ENCODE data around the gene TEDC1. TPM values are rescaled to one million over a fixed set of nuclear protein-coding genes. Genes with fewer than 3 reads are reported as not detected.

Gene TEDC1
- total and polyA plus RNA-seq, 2 donors from 2014 or later, result 6.9 to 13.2 TPM

DNA sequence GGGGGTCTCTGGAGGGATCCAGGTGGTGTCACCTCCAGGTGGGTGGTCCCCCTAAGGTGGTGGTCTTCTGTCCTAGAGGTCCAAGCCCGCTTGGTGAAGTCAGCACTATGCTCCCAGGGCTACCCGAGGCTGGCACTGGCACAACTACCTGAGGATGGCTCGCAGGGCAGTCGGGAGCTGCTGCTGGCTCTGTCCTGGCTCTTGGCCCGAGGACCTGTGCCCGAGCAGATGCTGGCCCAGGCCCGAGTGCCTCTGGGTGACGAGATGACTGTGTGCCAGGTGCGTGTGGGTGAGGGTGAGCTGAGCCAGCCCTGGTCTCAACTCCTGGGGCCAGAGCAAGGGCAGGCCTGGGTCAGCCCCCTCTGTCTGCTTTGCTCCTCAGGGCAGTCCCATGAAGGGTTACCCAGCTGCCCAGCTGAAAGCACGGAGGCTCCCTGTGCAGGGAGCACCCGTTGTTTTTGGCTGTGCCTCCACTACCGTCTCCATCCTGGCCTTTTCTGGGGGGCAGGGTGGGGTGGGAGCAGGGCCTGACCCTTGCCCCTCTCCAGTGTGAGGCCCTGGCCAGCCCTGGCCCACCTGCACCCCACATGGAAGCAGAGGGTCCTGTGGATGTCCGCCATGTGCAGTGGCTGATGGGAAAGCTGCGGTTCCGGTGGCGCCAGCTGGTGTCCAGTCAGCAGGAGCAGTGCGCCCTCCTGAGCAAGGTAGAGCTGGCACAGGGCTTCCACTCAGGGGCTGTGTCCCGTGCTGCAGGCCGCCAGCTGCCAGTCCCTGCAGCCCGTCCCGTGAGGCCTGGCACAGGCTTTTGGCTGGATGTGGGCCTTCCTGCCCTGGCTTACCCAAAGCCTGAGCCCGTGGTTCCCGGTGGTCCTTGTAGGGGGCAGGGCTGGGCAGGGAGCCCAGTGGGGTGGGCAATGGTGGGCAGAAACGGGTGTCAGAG, 1.3 kb downstream of the TEDC1 start:
- intact Hi-C loops (cut with DNase I), result no loop called here
- Histone ChIP-seq H3K9ac (ENCODE audit: low read length in 3 of 3) (no peak overlapping the region), H3K4me3 (ENCODE audit: low read length in 3 of 3) (peak overlapping the region in 1 of 3 donors; percentile 55), H3K4me1 (ENCODE audit: control insufficient read depth in 2 of 3, insufficient read depth in 2 of 3, low read depth in 1 of 3, low read length in 3 of 3) (peaks cover 0 to 2% (median 0%) of the 10 kb centered on the region in 3 donors), H3K27me3 (ENCODE audit: control insufficient read depth, insufficient read depth, low read length) (no peaks in the 10 kb centered on the region), H3K36me3 (ENCODE audit: control insufficient read depth in 2 of 3, insufficient read depth in 3 of 3, low read length in 3 of 3) (no peaks in the 10 kb centered on the region), H3K9me3 (ENCODE audit: control insufficient read depth in 2 of 3, insufficient read depth in 1 of 3, low read length in 3 of 3) (no peaks in the 10 kb centered on the region), H3K27ac (ENCODE audit: low read depth in 2 of 2, low read length in 2 of 2) (no peak overlapping the region)
- TF ChIP-seq, protein P1, sequence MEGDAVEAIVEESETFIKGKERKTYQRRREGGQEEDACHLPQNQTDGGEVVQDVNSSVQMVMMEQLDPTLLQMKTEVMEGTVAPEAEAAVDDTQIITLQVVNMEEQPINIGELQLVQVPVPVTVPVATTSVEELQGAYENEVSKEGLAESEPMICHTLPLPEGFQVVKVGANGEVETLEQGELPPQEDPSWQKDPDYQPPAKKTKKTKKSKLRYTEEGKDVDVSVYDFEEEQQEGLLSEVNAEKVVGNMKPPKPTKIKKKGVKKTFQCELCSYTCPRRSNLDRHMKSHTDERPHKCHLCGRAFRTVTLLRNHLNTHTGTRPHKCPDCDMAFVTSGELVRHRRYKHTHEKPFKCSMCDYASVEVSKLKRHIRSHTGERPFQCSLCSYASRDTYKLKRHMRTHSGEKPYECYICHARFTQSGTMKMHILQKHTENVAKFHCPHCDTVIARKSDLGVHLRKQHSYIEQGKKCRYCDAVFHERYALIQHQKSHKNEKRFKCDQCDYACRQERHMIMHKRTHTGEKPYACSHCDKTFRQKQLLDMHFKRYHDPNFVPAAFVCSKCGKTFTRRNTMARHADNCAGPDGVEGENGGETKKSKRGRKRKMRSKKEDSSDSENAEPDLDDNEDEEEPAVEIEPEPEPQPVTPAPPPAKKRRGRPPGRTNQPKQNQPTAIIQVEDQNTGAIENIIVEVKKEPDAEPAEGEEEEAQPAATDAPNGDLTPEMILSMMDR (IDR thresholded peaks at IDR 0.05; ENCODE audit: borderline replicate concordance, extremely low read depth, insufficient read depth), result no peak
- FAIRE-seq, result no peak
- peak in 3 of 5 donors; percentile 9 to 87 (median 79) for DNase-seq

DNA sequence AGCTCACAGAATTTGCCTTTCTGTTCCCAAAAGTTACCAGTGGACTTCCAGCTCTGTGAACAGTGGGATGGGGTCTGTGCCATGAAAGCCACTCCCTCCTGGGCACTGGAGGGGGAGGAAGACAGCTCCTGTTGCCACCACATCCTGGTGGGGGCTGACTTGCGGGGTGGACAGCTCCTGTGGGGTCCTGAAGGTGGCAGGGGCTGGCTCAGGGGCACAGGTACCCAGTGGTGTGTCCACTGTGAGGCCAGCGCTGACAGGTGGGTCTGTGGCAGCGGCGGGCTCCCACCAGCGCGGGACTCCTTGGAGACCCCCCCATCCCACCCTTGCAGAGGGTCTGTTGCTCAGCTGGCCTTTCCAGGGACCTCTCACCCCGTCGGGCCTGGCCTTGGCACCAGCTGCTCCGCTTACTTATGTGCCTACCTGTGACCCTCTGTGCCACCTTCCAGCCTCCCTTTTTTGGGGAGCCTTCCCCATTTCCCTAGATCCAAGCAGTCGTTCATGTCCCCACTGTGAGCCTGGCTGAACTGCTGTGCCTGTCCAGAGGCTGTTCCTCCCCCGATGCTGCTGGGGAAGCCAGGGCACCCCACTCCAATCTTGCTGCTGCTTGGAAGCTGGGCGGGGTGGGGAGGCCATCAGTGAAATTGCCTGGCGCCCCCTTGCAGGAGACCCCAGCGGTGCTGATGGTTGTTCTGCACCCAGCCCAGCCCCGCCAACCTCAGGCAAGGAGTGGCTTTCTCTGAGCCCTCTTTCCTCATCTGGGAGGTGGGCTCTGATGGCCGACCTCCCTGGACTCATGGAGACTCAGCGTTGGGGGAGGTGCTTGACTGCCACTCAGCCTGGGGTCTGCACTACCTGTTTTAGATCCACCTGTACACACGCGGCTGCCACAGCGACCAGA, 2.2 kb downstream of the TEDC1 start:
- Histone ChIP-seq H3K9ac (ENCODE audit: low read length in 3 of 3) (no peak overlapping the region), H3K9me3 (ENCODE audit: control insufficient read depth in 2 of 3, insufficient read depth in 1 of 3, low read length in 3 of 3) (no peaks in the 10 kb centered on the region), H3K4me3 (ENCODE audit: low read length in 3 of 3) (no peak overlapping the region), H3K36me3 (ENCODE audit: control insufficient read depth in 2 of 3, insufficient read depth in 3 of 3, low read length in 3 of 3) (no peaks in the 10 kb centered on the region), H3K4me1 (ENCODE audit: control insufficient read depth in 2 of 3, insufficient read depth in 2 of 3, low read depth in 1 of 3, low read length in 3 of 3) (peaks cover 0 to 2% (median 0%) of the 10 kb centered on the region in 3 donors), H3K27ac (ENCODE audit: low read depth in 2 of 2, low read length in 2 of 2) (no peak overlapping the region), H3K27me3 (ENCODE audit: control insufficient read depth, insufficient read depth, low read length) (no peaks in the 10 kb centered on the region)
- peak in 3 of 5 donors; percentile 9 to 79 (median 67) for DNase-seq
- FAIRE-seq, result no peak
- intact Hi-C loops (cut with DNase I), result no loop called here
- TF ChIP-seq, protein P1 (IDR thresholded peaks at IDR 0.05; ENCODE audit: borderline replicate concordance, extremely low read depth, insufficient read depth), result no peak

DNA sequence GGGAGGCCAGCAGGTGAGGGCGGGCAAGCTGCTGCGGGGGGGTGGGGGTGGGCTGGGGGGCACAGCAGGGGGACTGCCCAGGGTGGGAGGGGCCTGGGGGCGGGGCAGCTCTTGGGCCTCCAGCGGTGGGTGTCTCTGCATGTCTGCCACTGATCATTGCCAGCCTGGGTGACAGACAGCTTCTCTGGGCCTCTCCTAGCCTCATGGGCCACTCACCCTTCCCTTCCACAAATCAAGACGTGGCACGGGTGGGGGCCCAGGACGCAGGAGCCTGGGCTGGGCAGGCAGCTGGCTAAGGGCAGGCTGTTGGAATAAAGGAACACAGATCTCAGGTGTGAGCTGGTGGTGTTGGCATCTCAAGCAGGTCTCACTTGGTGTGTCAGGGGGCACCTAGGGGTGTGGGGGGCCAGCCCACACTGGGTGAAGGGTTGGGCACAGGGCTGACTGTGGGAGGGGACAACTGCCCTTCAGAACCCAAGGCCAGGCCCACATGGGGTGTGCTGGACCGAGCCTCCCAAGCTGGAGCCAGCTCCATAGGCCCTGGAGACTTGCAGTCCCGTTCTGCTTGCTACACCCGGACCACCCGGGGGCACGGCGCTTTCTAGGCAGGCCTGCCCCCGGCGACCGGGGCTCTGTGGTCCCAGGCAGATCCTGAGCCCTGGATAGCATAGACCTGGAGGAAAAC, 3.0 kb downstream of the TEDC1 start:
- Histone ChIP-seq H3K4me1 (ENCODE audit: control insufficient read depth in 2 of 3, insufficient read depth in 2 of 3, low read depth in 1 of 3, low read length in 3 of 3) (peaks cover 0 to 2% (median 0%) of the 10 kb centered on the region in 3 donors), H3K4me3 (ENCODE audit: low read length in 3 of 3) (no peak overlapping the region), H3K27ac (ENCODE audit: low read depth in 2 of 2, low read length in 2 of 2) (no peak overlapping the region), H3K27me3 (ENCODE audit: control insufficient read depth, insufficient read depth, low read length) (no peaks in the 10 kb centered on the region), H3K9ac (ENCODE audit: low read length in 3 of 3) (no peak overlapping the region), H3K36me3 (ENCODE audit: control insufficient read depth in 2 of 3, insufficient read depth in 3 of 3, low read length in 3 of 3) (no peaks in the 10 kb centered on the region), H3K9me3 (ENCODE audit: control insufficient read depth in 2 of 3, insufficient read depth in 1 of 3, low read length in 3 of 3) (no peaks in the 10 kb centered on the region)
- DNase-seq, result peak in 2 of 5 donors; percentile 48 to 70
- TF ChIP-seq, protein P1 (IDR thresholded peaks at IDR 0.05; ENCODE audit: borderline replicate concordance, extremely low read depth, insufficient read depth), result no peak
- intact Hi-C loops (cut with DNase I), result no loop called here
- no peak for FAIRE-seq

All from kidney (tissue), 14 donors.